ENCODE data around the gene TAAR1.

DNA sequence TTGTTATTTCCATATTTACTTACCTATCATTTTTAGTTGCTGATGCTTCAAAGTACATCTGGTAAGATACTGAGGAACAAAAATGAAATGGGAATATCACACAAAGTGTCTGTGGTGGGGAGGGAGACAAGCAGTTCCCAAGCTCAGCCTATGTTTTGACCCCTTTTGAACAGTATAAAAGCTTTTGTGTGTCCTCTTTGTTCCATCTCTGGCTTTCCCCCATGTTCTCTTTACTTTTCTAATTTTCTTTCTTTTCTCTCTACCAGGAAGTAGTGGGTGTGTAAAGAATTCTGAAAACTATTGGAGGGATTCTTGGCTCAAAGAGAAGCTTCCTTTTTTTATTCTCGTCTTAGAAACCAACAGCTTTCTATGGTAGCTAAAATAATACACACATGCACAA is 42.3 kb downstream of the TAAR1 start:
- TF ChIP-seq TCF12 (IDR thresholded peaks at IDR 0.05) (no peak), GABPA (IDR thresholded peaks at IDR 0.05; ENCODE audit: low read depth) (no peak), EP300 (IDR thresholded peaks at IDR 0.05; ENCODE audit: borderline replicate concordance in 1 of 2, low read depth in 1 of 2, low read length in 1 of 2) (no peak), RAD21 (IDR thresholded peaks at IDR 0.05; ENCODE audit: low read length) (no peak), POLR2AphosphoS5 (IDR thresholded peaks at IDR 0.05; ENCODE audit: low read depth, low read length) (no peak)
- TF ChIP-seq, protein P1, sequence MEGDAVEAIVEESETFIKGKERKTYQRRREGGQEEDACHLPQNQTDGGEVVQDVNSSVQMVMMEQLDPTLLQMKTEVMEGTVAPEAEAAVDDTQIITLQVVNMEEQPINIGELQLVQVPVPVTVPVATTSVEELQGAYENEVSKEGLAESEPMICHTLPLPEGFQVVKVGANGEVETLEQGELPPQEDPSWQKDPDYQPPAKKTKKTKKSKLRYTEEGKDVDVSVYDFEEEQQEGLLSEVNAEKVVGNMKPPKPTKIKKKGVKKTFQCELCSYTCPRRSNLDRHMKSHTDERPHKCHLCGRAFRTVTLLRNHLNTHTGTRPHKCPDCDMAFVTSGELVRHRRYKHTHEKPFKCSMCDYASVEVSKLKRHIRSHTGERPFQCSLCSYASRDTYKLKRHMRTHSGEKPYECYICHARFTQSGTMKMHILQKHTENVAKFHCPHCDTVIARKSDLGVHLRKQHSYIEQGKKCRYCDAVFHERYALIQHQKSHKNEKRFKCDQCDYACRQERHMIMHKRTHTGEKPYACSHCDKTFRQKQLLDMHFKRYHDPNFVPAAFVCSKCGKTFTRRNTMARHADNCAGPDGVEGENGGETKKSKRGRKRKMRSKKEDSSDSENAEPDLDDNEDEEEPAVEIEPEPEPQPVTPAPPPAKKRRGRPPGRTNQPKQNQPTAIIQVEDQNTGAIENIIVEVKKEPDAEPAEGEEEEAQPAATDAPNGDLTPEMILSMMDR (IDR thresholded peaks at IDR 0.05) = no peak
- TF ChIP-seq, protein P2, sequence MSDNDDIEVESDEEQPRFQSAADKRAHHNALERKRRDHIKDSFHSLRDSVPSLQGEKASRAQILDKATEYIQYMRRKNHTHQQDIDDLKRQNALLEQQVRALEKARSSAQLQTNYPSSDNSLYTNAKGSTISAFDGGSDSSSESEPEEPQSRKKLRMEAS (IDR thresholded peaks at IDR 0.05; ENCODE audit: low read depth) = no peak
- TF ChIP-seq, protein P3, sequence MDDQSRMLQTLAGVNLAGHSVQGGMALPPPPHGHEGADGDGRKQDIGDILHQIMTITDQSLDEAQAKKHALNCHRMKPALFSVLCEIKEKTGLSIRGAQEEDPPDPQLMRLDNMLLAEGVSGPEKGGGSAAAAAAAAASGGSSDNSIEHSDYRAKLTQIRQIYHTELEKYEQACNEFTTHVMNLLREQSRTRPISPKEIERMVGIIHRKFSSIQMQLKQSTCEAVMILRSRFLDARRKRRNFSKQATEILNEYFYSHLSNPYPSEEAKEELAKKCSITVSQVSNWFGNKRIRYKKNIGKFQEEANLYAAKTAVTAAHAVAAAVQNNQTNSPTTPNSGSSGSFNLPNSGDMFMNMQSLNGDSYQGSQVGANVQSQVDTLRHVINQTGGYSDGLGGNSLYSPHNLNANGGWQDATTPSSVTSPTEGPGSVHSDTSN (IDR thresholded peaks at IDR 0.05) = no peak
